CD4-positive, alpha-beta T cell (primary cell): Measurements from ENCODE around the gene ARGLU1. TPM values are rescaled to one million over a fixed set of nuclear protein-coding genes. Genes with fewer than 3 reads are reported as not detected.

ENCODE experiments used
- ATAC-seq: fragments of 200-7000 bp; cut with Tn5 transposase; one replicate; pipeline ENCODE4 v1.10.0; 2022; ENCODE audit warnings: mild to moderate bottlenecking; ENCODE audit not compliant: poor library complexity
- CTCF ChIA-PET: fragments of 350-600 bp; sonication (Branson Sonifier 250); formaldehyde crosslinking; loops from one replicate; lab custom pipeline; 2021; ENCODE audit warnings: antibody characterized with exemption, inconsistent platforms; lab: Charles Lee
- POLR2A ChIA-PET: fragments of 350-600 bp; sonication (Branson Sonifier 250); formaldehyde crosslinking; loops from one replicate; lab custom pipeline; 2021; ENCODE audit warnings: antibody characterized with exemption, inconsistent platforms; lab: Charles Lee
- DNase-seq, 14 experiments: peaks; one replicate each; pipeline ENCODE4 v3.0.0-alpha.2; 2013 to 2020; ENCODE audit warnings: mixed read lengths in 2 of 14
- H3K27ac ChIP-seq, 2 donors: one replicate each; pipeline versions ENCODE4 v1.5.1 to v1.7.0; 2013; ENCODE audit warnings: low read length in 2 of 2, low read depth in 1 of 2, mild to moderate bottlenecking in 1 of 2
- H3K27me3 ChIP-seq, 2 experiments: 1 replicate in 1 of 2; 2 replicates in 1 of 2; pipeline versions ENCODE4 v1.6.1 to v1.7.0; 2013; ENCODE audit warnings: low read length in 2 of 2, control low read depth in 1 of 2, mild to moderate bottlenecking in 1 of 2, moderate library complexity in 1 of 2; ENCODE audit not compliant: insufficient read depth in 2 of 2, control insufficient read depth in 1 of 2
- H3K36me3 ChIP-seq: one replicate; pipeline ENCODE4 v1.6.1; 2013; ENCODE audit warnings: low read length, control low read depth; ENCODE audit not compliant: insufficient read depth
- H3K4me1 ChIP-seq: one replicate; pipeline ENCODE4 v1.6.1; 2013; ENCODE audit warnings: low read length, control low read depth; ENCODE audit not compliant: insufficient read depth
- H3K4me3 ChIP-seq: one replicate; pipeline ENCODE4 v1.5.1; 2013; ENCODE audit warnings: mild to moderate bottlenecking, low read length, moderate library complexity
- H3K9me3 ChIP-seq, 2 experiments: 1 replicate in 1 of 2; 2 replicates in 1 of 2; pipeline versions ENCODE4 v1.6.1 to v1.7.0; 2013; ENCODE audit warnings: low read length in 2 of 2, mild to moderate bottlenecking in 2 of 2, control low read depth in 1 of 2, moderate library complexity in 1 of 2; ENCODE audit not compliant: control insufficient read depth in 1 of 2, insufficient read depth in 1 of 2
- H3K27ac Mint-ChIP-seq: one replicate; pipeline ENCODE4 v1.8.0; 2020; ENCODE audit warnings: mixed read lengths
- H3K27me3 Mint-ChIP-seq: one replicate; pipeline ENCODE4 v1.8.0; 2021; ENCODE audit warnings: mixed read lengths
- H3K36me3 Mint-ChIP-seq: one replicate; pipeline ENCODE4 v1.8.0; 2021; ENCODE audit warnings: low read depth, mixed read lengths
- H3K4me1 Mint-ChIP-seq: one replicate; pipeline ENCODE4 v1.8.0; 2021; ENCODE audit warnings: low read depth, mixed read lengths
- H3K4me3 Mint-ChIP-seq: one replicate; pipeline ENCODE4 v1.8.0; 2020; ENCODE audit warnings: mild to moderate bottlenecking, mixed read lengths
- H3K9me3 Mint-ChIP-seq: one replicate; pipeline ENCODE4 v1.8.0; 2020; ENCODE audit warnings: mixed read lengths
- CTCF ChIP-seq: fragments of 200-600 bp; IDR thresholded peaks from one replicate; pipeline ENCODE4 v1.8.0; 2022; ENCODE audit warnings: antibody characterized with exemption, mild to moderate bottlenecking
- intact Hi-C, 2 experiments: fragments of 100-400 bp; cut with DNase I in 1 of 2; cut with micrococcal nuclease in 1 of 2; formaldehyde crosslinking; loops; one replicate each; pipeline versions ENCODE4 v1.15.1 to v1.9.0; 2023 to 2025; cut with DNase I, micrococcal nuclease
- total RNA-seq, 174 experiments: library from RNA in 2 of 174; stranded (reverse) in 2 of 174; gene quantifications; one replicate each; pipeline ENCODE4 v1.2.3 and lab custom pipeline; 2021 to 2026

Gene ARGLU1
- total RNA-seq, 2 experiments from 2014 or later = 146 to 152 TPM

DNA sequence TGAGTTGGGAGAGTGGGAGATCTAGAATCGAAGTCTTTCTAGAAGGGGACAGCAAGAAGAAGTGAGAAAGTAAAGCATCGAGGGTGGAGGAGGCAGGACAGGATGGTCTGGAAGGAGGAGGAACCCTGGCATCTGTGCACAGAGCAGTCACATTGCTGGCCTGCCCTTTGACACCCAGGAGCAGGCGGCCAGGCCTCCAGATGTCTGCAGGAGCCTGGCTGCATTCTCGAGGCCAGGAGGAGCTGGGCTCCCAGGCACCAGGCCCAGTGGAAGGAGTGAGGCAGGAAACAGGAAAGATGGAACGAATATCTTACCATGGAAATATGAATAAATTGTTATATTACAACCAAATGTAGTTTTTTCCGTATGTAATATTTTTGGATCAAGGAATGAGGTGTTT is 27.7 kb upstream of the ARGLU1 start:
- no peak overlapping the region for H3K27ac Mint-ChIP-seq
- Histone ChIP-seq H3K4me3 (no peak overlapping the region), H3K36me3 (no peaks in the 10 kb centered on the region), H3K27ac (no peak overlapping the region), H3K9me3 (no peaks in the 10 kb centered on the region), H3K27me3 (no peaks in the 10 kb centered on the region), H3K4me1 (no peaks in the 10 kb centered on the region)
- POLR2A ChIA-PET = no interaction called here
- no peak for TF ChIP-seq CTCF
- H3K4me3 Mint-ChIP-seq = no peak overlapping the region
- DNase-seq (no peak), ATAC-seq (no peak)
- peaks cover 9% of the 10 kb centered on the region for H3K4me1 Mint-ChIP-seq
- CTCF ChIA-PET = no interaction called here
- H3K36me3 Mint-ChIP-seq = no peaks in the 10 kb centered on the region
- peaks cover 35% of the 10 kb centered on the region for H3K27me3 Mint-ChIP-seq
- intact Hi-C loops = no loop called here
- H3K9me3 Mint-ChIP-seq = no peaks in the 10 kb centered on the region

- Mint-ChIP-seq H3K36me3 (no peaks in the 10 kb centered on the region), H3K4me3 (no peak overlapping the region), H3K27me3 (peaks cover 35% of the 10 kb centered on the region), H3K27ac (no peak overlapping the region), H3K4me1 (peaks cover 2% of the 10 kb centered on the region), H3K9me3 (no peaks in the 10 kb centered on the region)
- Histone ChIP-seq H3K27ac (no peak overlapping the region), H3K9me3 (no peaks in the 10 kb centered on the region), H3K36me3 (no peaks in the 10 kb centered on the region), H3K4me1 (no peaks in the 10 kb centered on the region), H3K27me3 (no peaks in the 10 kb centered on the region), H3K4me3 (no peak overlapping the region)
- DNase-seq (no peak), ATAC-seq (no peak)
- POLR2A ChIA-PET = no interaction called here
- CTCF ChIA-PET = no interaction called here
- intact Hi-C loops = no loop called here
- no peak for TF ChIP-seq CTCF
Observed at GRCh38 chr13:106594980-106595379, 27.0 kb upstream of the ARGLU1 start.

DNA sequence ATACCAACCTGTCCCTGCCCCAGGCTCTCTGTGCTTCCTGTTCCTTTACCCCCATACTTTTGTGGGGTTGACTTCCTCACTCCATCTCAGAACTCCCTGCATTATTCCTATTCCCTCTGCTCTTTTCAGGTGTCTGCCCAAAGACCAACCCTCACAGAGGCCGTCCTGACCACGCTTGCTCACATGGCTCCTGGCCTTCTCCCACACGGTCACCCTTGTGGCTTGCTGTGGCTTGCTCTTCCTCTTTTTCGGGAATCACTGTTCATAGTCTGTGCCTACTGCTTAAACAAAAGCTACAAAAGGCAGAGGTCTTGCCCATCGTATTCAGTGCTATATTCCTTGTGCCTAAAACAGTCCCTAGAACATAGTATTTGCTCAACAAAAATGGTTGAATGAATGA is 25.2 kb upstream of the ARGLU1 start:
- ATAC-seq (no peak), DNase-seq (no peak)
- no peak overlapping the region for H3K4me3 Mint-ChIP-seq
- CTCF ChIA-PET = no interaction called here
- Histone ChIP-seq H3K27ac (no peak overlapping the region), H3K4me1 (no peaks in the 10 kb centered on the region), H3K9me3 (no peaks in the 10 kb centered on the region), H3K27me3 (no peaks in the 10 kb centered on the region), H3K4me3 (no peak overlapping the region), H3K36me3 (no peaks in the 10 kb centered on the region)
- POLR2A ChIA-PET = no interaction called here
- intact Hi-C loops = no loop called here
- no peaks in the 10 kb centered on the region for H3K9me3 Mint-ChIP-seq
- no peaks in the 10 kb centered on the region for H3K36me3 Mint-ChIP-seq
- no peaks in the 10 kb centered on the region for H3K4me1 Mint-ChIP-seq
- TF ChIP-seq CTCF = no peak
- peaks cover 46% of the 10 kb centered on the region for H3K27me3 Mint-ChIP-seq
- no peak overlapping the region for H3K27ac Mint-ChIP-seq
